Stimulated activated CD4-positive, alpha-beta T cell treated with anti-CD3 and anti-CD28 coated beads, Interleukin-4, amount 100 ng/mL, for 1 hour (primary cell): ENCODE results near the gene UACA.
"Not testable (repeated sequence)": the region's sequence is repeated elsewhere in the genome, so short reads cannot be mapped to it uniquely, and the experiment has no call there.

Source experiments
- DNase-seq: peaks from one replicate; pipeline ENCODE4 v3.0.0-alpha.2; 2020

UACA gene

GRCh38 chr15:70707686-70708300 lies 55.6 kb downstream of the UACA start:
- no peak for DNase-seq

GRCh38 chr15:70704731-70705130 lies 58.6 kb downstream of the UACA start:
- no peak for DNase-seq

- no peak for DNase-seq
Observed at GRCh38 chr15:70704166-70704565, 59.2 kb downstream of the UACA start.

GRCh38 chr15:70703096-70703878 lies 60.1 kb downstream of the UACA start:
- no peak for DNase-seq

- DNase-seq: no peak
Observed at GRCh38 chr15:70702584-70702983, 60.8 kb downstream of the UACA start.

GRCh38 chr15:70701891-70702568 lies 61.3 kb downstream of the UACA start:
- DNase-seq: no peak

- no peak for DNase-seq
Observed at GRCh38 chr15:70701171-70701570, 62.2 kb downstream of the UACA start.

- no peak for DNase-seq
Observed at GRCh38 chr15:70699890-70700289, 63.5 kb downstream of the UACA start.

GRCh38 chr15:70698836-70699390 lies 64.4 kb downstream of the UACA start:
- DNase-seq: no peak

GRCh38 chr15:70698426-70698825 lies 64.9 kb downstream of the UACA start:
- DNase-seq: no peak

GRCh38 chr15:70690491-70691276 lies 72.7 kb downstream of the UACA start:
- DNase-seq: no peak

GRCh38 chr15:70690021-70690420 lies 73.3 kb downstream of the UACA start:
- DNase-seq: no peak

GRCh38 chr15:70687482-70687881 lies 75.9 kb downstream of the UACA start:
- no peak for DNase-seq

GRCh38 chr15:70680817-70681216 lies 82.5 kb downstream of the UACA start:
- no peak for DNase-seq

- no peak for DNase-seq
Observed at GRCh38 chr15:70679919-70680231, 83.5 kb downstream of the UACA start.

GRCh38 chr15:70672081-70672480 lies 91.3 kb downstream of the UACA start:
- DNase-seq: no peak

GRCh38 chr15:70670680-70671079 lies 92.7 kb downstream of the UACA start:
- no peak for DNase-seq

- no peak for DNase-seq
Observed at GRCh38 chr15:70669966-70670658, 93.2 kb downstream of the UACA start.

GRCh38 chr15:70669006-70669602 lies 94.3 kb downstream of the UACA start:
- no peak for DNase-seq

GRCh38 chr15:70665599-70665998 lies 97.8 kb downstream of the UACA start:
- no peak for DNase-seq

- no peak for DNase-seq
Observed at GRCh38 chr15:70664494-70664893, 98.9 kb downstream of the UACA start.

- not testable (repeated sequence) for DNase-seq
Observed at GRCh38 chr15:70663069-70663468, 100.3 kb downstream of the UACA start.
